Measurements from ENCODE around the gene EPAS1.

EPAS1 gene

GRCh38 chr2:46306988-46307655 is 9.9 kb downstream of the EPAS1 start:
- H3K36me3 ChIP-seq (ENCODE audit: control insufficient read depth in 2 of 2, insufficient read depth in 2 of 2, low read length in 2 of 2) = peaks cover 3% of the 10 kb centered on the region in 2 donors
- peak overlapping the region; percentile 16 to 28 for H3K9ac ChIP-seq (ENCODE audit: low read depth in 1 of 2, low read length in 2 of 2)
- H3K9me3 ChIP-seq (ENCODE audit: control insufficient read depth in 2 of 2, low read length in 2 of 2) = no peaks in the 10 kb centered on the region
- peak overlapping the region; percentile 32 to 48 for H3K4me3 ChIP-seq (ENCODE audit: low read length in 2 of 2)
- H3K4me1 ChIP-seq (ENCODE audit: control insufficient read depth in 2 of 2, insufficient read depth in 2 of 2, low read length in 2 of 2) = peaks cover 47 to 63% of the 10 kb centered on the region in 2 donors
- no peaks in the 10 kb centered on the region for H3K27me3 ChIP-seq (ENCODE audit: control insufficient read depth in 2 of 2, insufficient read depth in 2 of 2, low read length in 2 of 2)
- H3K27ac ChIP-seq (ENCODE audit: low read depth in 2 of 2, low read length in 2 of 2) = peak overlapping the region; percentile 64 to 66

DNA sequence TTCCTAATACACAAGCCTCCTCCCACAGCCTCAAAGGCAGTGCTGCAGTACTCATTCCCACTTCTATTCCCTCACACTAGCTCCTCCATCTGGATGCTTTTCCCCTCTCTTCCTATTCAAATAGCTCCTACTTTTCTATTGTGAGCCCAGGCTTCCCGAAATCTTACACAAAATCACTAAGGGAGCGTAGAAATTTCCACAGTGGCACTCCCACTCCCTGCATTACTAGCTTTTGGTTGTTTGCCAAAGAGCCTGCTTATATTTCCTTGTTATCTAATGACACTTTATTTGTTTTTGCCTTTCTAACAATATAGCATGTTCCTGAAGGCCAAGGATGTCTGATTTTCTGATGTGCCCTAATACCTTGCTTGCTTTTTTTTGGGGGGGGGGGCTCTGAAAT is 10.9 kb downstream of the EPAS1 start:
- Histone ChIP-seq H3K27ac (ENCODE audit: low read depth in 2 of 2, low read length in 2 of 2) (peak overlapping the region; percentile 64 to 66), H3K27me3 (ENCODE audit: control insufficient read depth in 2 of 2, insufficient read depth in 2 of 2, low read length in 2 of 2) (no peaks in the 10 kb centered on the region), H3K4me3 (ENCODE audit: low read length in 2 of 2) (peak overlapping the region; percentile 31 to 34), H3K36me3 (ENCODE audit: control insufficient read depth in 2 of 2, insufficient read depth in 2 of 2, low read length in 2 of 2) (peaks cover 3% of the 10 kb centered on the region in 2 donors), H3K9ac (ENCODE audit: low read depth in 1 of 2, low read length in 2 of 2) (no peak overlapping the region), H3K4me1 (ENCODE audit: control insufficient read depth in 2 of 2, insufficient read depth in 2 of 2, low read length in 2 of 2) (peaks cover 45 to 62% of the 10 kb centered on the region in 2 donors), H3K9me3 (ENCODE audit: control insufficient read depth in 2 of 2, low read length in 2 of 2) (no peaks in the 10 kb centered on the region)

GRCh38 chr2:46308629-46309028 is 11.4 kb downstream of the EPAS1 start:
- no peak overlapping the region for H3K9ac ChIP-seq (ENCODE audit: low read depth in 1 of 2, low read length in 2 of 2)
- no peaks in the 10 kb centered on the region for H3K9me3 ChIP-seq (ENCODE audit: control insufficient read depth in 2 of 2, low read length in 2 of 2)
- peaks cover 3% of the 10 kb centered on the region in 2 donors for H3K36me3 ChIP-seq (ENCODE audit: control insufficient read depth in 2 of 2, insufficient read depth in 2 of 2, low read length in 2 of 2)
- no peak overlapping the region for H3K4me3 ChIP-seq (ENCODE audit: low read length in 2 of 2)
- no peak overlapping the region for H3K27ac ChIP-seq (ENCODE audit: low read depth in 2 of 2, low read length in 2 of 2)
- H3K27me3 ChIP-seq (ENCODE audit: control insufficient read depth in 2 of 2, insufficient read depth in 2 of 2, low read length in 2 of 2) = no peaks in the 10 kb centered on the region
- peaks cover 40 to 57% of the 10 kb centered on the region in 2 donors for H3K4me1 ChIP-seq (ENCODE audit: control insufficient read depth in 2 of 2, insufficient read depth in 2 of 2, low read length in 2 of 2)

GRCh38 chr2:46309052-46309953 is 12.1 kb downstream of the EPAS1 start:
- Histone ChIP-seq H3K4me1 (ENCODE audit: control insufficient read depth in 2 of 2, insufficient read depth in 2 of 2, low read length in 2 of 2) (peaks cover 38 to 51% of the 10 kb centered on the region in 2 donors), H3K9ac (ENCODE audit: low read depth in 1 of 2, low read length in 2 of 2) (no peak overlapping the region)

GRCh38 chr2:46310446-46310845 is 13.2 kb downstream of the EPAS1 start:
- H3K9ac ChIP-seq (ENCODE audit: low read depth in 1 of 2, low read length in 2 of 2) = no peak overlapping the region
- H3K4me1 ChIP-seq (ENCODE audit: control insufficient read depth in 2 of 2, insufficient read depth in 2 of 2, low read length in 2 of 2) = peaks cover 42 to 61% of the 10 kb centered on the region in 2 donors
- no peaks in the 10 kb centered on the region for H3K36me3 ChIP-seq (ENCODE audit: control insufficient read depth in 2 of 2, insufficient read depth in 2 of 2, low read length in 2 of 2)
- no peaks in the 10 kb centered on the region for H3K27me3 ChIP-seq (ENCODE audit: control insufficient read depth in 2 of 2, insufficient read depth in 2 of 2, low read length in 2 of 2)
- no peak overlapping the region for H3K27ac ChIP-seq (ENCODE audit: low read depth in 2 of 2, low read length in 2 of 2)
- H3K9me3 ChIP-seq (ENCODE audit: control insufficient read depth in 2 of 2, low read length in 2 of 2) = no peaks in the 10 kb centered on the region
- H3K4me3 ChIP-seq (ENCODE audit: low read length in 2 of 2) = no peak overlapping the region

More at GRCh38 chr2:46309052-46309953, 12.1 kb downstream of the EPAS1 start:
- no peaks in the 10 kb centered on the region for H3K27me3 ChIP-seq (ENCODE audit: control insufficient read depth in 2 of 2, insufficient read depth in 2 of 2, low read length in 2 of 2)
- H3K36me3 ChIP-seq (ENCODE audit: control insufficient read depth in 2 of 2, insufficient read depth in 2 of 2, low read length in 2 of 2) = peaks cover 3% of the 10 kb centered on the region in 2 donors
- H3K9me3 ChIP-seq (ENCODE audit: control insufficient read depth in 2 of 2, low read length in 2 of 2) = no peaks in the 10 kb centered on the region
- no peak overlapping the region for H3K27ac ChIP-seq (ENCODE audit: low read depth in 2 of 2, low read length in 2 of 2)
- H3K4me3 ChIP-seq (ENCODE audit: low read length in 2 of 2) = no peak overlapping the region

- H3K27ac ChIP-seq (ENCODE audit: low read depth in 2 of 2, low read length in 2 of 2) = no peak overlapping the region
- H3K9ac ChIP-seq (ENCODE audit: low read depth in 1 of 2, low read length in 2 of 2) = no peak overlapping the region
- peaks cover 35 to 58% of the 10 kb centered on the region in 2 donors for H3K4me1 ChIP-seq (ENCODE audit: control insufficient read depth in 2 of 2, insufficient read depth in 2 of 2, low read length in 2 of 2)
- H3K36me3 ChIP-seq (ENCODE audit: control insufficient read depth in 2 of 2, insufficient read depth in 2 of 2, low read length in 2 of 2) = no peaks in the 10 kb centered on the region
- no peaks in the 10 kb centered on the region for H3K9me3 ChIP-seq (ENCODE audit: control insufficient read depth in 2 of 2, low read length in 2 of 2)
- no peaks in the 10 kb centered on the region for H3K27me3 ChIP-seq (ENCODE audit: control insufficient read depth in 2 of 2, insufficient read depth in 2 of 2, low read length in 2 of 2)
- no peak overlapping the region for H3K4me3 ChIP-seq (ENCODE audit: low read length in 2 of 2)
Measured at GRCh38 chr2:46311651-46312223, 14.5 kb downstream of the EPAS1 start.

GRCh38 chr2:46313063-46313462 is 15.9 kb downstream of the EPAS1 start:
- H3K9me3 ChIP-seq (ENCODE audit: control insufficient read depth in 2 of 2, low read length in 2 of 2) = no peaks in the 10 kb centered on the region
- H3K4me3 ChIP-seq (ENCODE audit: low read length in 2 of 2) = no peak overlapping the region
- H3K27ac ChIP-seq (ENCODE audit: low read depth in 2 of 2, low read length in 2 of 2) = no peak overlapping the region
- no peaks in the 10 kb centered on the region for H3K27me3 ChIP-seq (ENCODE audit: control insufficient read depth in 2 of 2, insufficient read depth in 2 of 2, low read length in 2 of 2)
- no peaks in the 10 kb centered on the region for H3K36me3 ChIP-seq (ENCODE audit: control insufficient read depth in 2 of 2, insufficient read depth in 2 of 2, low read length in 2 of 2)
- H3K4me1 ChIP-seq (ENCODE audit: control insufficient read depth in 2 of 2, insufficient read depth in 2 of 2, low read length in 2 of 2) = peaks cover 21 to 47% of the 10 kb centered on the region in 2 donors
- no peak overlapping the region for H3K9ac ChIP-seq (ENCODE audit: low read depth in 1 of 2, low read length in 2 of 2)

- H3K27ac ChIP-seq (ENCODE audit: low read depth in 2 of 2, low read length in 2 of 2) = peak overlapping the region; percentile 44 to 79
- H3K36me3 ChIP-seq (ENCODE audit: control insufficient read depth in 2 of 2, insufficient read depth in 2 of 2, low read length in 2 of 2) = no peaks in the 10 kb centered on the region
- peaks cover 11 to 35% of the 10 kb centered on the region in 2 donors for H3K4me1 ChIP-seq (ENCODE audit: control insufficient read depth in 2 of 2, insufficient read depth in 2 of 2, low read length in 2 of 2)
- no peak overlapping the region for H3K9ac ChIP-seq (ENCODE audit: low read depth in 1 of 2, low read length in 2 of 2)
- no peaks in the 10 kb centered on the region for H3K9me3 ChIP-seq (ENCODE audit: control insufficient read depth in 2 of 2, low read length in 2 of 2)
- no peaks in the 10 kb centered on the region for H3K27me3 ChIP-seq (ENCODE audit: control insufficient read depth in 2 of 2, insufficient read depth in 2 of 2, low read length in 2 of 2)
- no peak overlapping the region for H3K4me3 ChIP-seq (ENCODE audit: low read length in 2 of 2)
Measured at GRCh38 chr2:46314065-46314835, 17.0 kb downstream of the EPAS1 start.

DNA sequence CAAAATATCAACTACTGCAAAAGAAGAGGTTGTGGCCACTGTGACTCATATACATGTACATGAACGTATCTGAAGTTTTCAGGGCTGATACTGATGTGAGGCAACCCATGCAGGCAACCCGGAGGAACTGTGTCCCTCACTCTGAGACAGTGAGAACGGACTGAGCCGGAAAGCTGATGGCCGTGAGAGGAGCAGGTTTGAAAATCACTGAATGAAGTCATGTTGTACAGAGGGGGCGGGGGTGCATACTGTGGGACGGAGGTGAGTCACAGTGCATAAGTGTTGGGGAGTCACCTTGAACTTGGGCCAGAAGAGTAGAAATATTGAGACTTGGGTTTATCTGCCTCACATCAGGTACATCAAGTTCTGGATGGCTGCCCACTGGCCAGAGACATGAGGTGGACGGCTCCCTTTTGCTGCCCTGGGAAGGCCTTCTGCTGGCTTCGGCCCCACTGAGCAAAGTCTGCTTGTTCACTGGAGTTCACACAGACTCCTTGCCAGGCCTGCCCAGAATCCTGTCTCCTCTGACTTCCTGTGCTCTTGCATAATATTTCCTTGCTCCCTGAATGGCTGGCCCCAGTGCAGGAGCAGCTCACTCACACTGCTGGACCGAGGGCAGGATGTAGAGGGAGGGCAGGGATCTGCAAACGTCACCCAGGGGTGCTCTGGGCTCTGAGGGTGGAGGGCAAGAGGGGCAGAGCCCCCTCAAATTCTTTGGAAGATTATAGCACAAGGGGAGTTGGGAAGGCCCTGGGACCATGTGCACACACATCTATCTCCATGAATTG is 18.1 kb downstream of the EPAS1 start:
- Histone ChIP-seq H3K27ac (ENCODE audit: low read depth in 2 of 2, low read length in 2 of 2) (peak overlapping the region; percentile 44 to 79), H3K9me3 (ENCODE audit: control insufficient read depth in 2 of 2, low read length in 2 of 2) (no peaks in the 10 kb centered on the region), H3K9ac (ENCODE audit: low read depth in 1 of 2, low read length in 2 of 2) (peak overlapping the region; percentile 29 to 32), H3K4me3 (ENCODE audit: low read length in 2 of 2) (no peak overlapping the region), H3K36me3 (ENCODE audit: control insufficient read depth in 2 of 2, insufficient read depth in 2 of 2, low read length in 2 of 2) (no peaks in the 10 kb centered on the region), H3K4me1 (ENCODE audit: control insufficient read depth in 2 of 2, insufficient read depth in 2 of 2, low read length in 2 of 2) (peaks cover 7 to 28% of the 10 kb centered on the region in 2 donors), H3K27me3 (ENCODE audit: control insufficient read depth in 2 of 2, insufficient read depth in 2 of 2, low read length in 2 of 2) (no peaks in the 10 kb centered on the region)
